K562 (cell line): ENCODE data around the gene LSM4. TPM values are rescaled to one million over a fixed set of nuclear protein-coding genes. Genes with fewer than 3 reads are reported as not detected.
A peak's percentile ranks its signal among the peaks of the same experiment; 100 is the strongest.

Experiments
- ARNT ChIP-seq, 2 experiments: fragments of 450-650 bp; IDR thresholded peaks; 2 replicates each; pipeline ENCODE4 v1.6.1; 2016; ENCODE audit warnings: mild to moderate bottlenecking in 1 of 2
- BRD9 ChIP-seq: fragments of 450-650 bp; IDR thresholded peaks from 2 replicates; pipeline ENCODE4 v1.6.1; 2018; ENCODE audit warnings: low read depth; ENCODE audit not compliant: partially characterized antibody
- CCNT2 ChIP-seq: IDR thresholded peaks from 2 replicates; pipeline ENCODE4 v1.6.1; 2011; ENCODE audit warnings: borderline replicate concordance, low read depth, mild to moderate bottlenecking, moderate library complexity, mixed read lengths, low read length; ENCODE audit not compliant: insufficient read length; ENCODE audit errors: extremely low read depth
- DACH1 ChIP-seq: fragments of 450-650 bp; IDR thresholded peaks from 2 replicates; pipeline ENCODE4 v1.6.1; 2018; ENCODE audit not compliant: partially characterized antibody
- EGR1 ChIP-seq: fragments of 450-650 bp; conservative IDR thresholded peaks from 2 replicates; pipeline ENCODE4 v1.6.1; 2017; ENCODE audit warnings: mild to moderate bottlenecking
- ESRRB ChIP-seq: fragments of 250-450 bp; sonication (Bioruptor Pico); IDR thresholded peaks from 2 replicates; pipeline ENCODE4 v1.5.0; 2020; ENCODE audit warnings: mild to moderate bottlenecking, moderate library complexity, borderline replicate concordance
- ETS1 ChIP-seq: conservative IDR thresholded peaks from 2 replicates; pipeline ENCODE4 v1.6.1; 2011; ENCODE audit warnings: low read depth, mild to moderate bottlenecking, low read length; ENCODE audit not compliant: control insufficient read depth
- ETS2 ChIP-seq: IDR thresholded peaks from 2 replicates; pipeline ENCODE4 v1.6.1; 2016; ENCODE audit warnings: borderline replicate concordance, missing genetic modification characterization, mild to moderate bottlenecking, moderate library complexity, missing compliant biosample characterization; ENCODE audit not compliant: poor library complexity, severe bottlenecking
- FOXJ2 ChIP-seq: fragments of 200-800 bp; sonication (Bioruptor generic); IDR thresholded peaks from 2 replicates; pipeline ENCODE4 v1.6.1; 2016; ENCODE audit warnings: missing genetic modification characterization, missing compliant biosample characterization
- FOXP1 ChIP-seq: sonication (generic); formaldehyde crosslinking; IDR thresholded peaks from 2 replicates; pipeline ENCODE4 v1.8.0; 2022; ENCODE audit warnings: mild to moderate bottlenecking, missing genetic modification reagents
- FUS ChIP-seq: fragments of 200-400 bp; formaldehyde crosslinking; optimal IDR thresholded peaks from 2 replicates; pipeline ENCODE3; 2017; ENCODE audit warnings: low read depth, low read length
- GTF2A2 ChIP-seq: IDR thresholded peaks from 2 replicates; pipeline ENCODE4 v1.6.1; 2016; ENCODE audit warnings: mild to moderate bottlenecking, missing genetic modification characterization, missing compliant biosample characterization
- HDAC1 ChIP-seq, 2 experiments: fragments of 450-650 bp; IDR thresholded peaks; 2 replicates each; pipeline ENCODE4 v1.6.1; 2016 to 2017; ENCODE audit warnings: inconsistent platforms in 1 of 2, mild to moderate bottlenecking in 1 of 2, moderate library complexity in 1 of 2
- KDM1A ChIP-seq, 2 experiments: fragments of 450-650 bp; IDR thresholded peaks; 2 replicates each; pipeline ENCODE4 v1.6.1; 2016; ENCODE audit warnings: mild to moderate bottlenecking in 2 of 2
- LARP7 ChIP-seq: fragments of 450-650 bp; IDR thresholded peaks from 2 replicates; pipeline ENCODE4 v1.6.1; 2016
- MCM3 ChIP-seq: fragments of 450-650 bp; IDR thresholded peaks from 2 replicates; pipeline ENCODE4 v1.6.1; 2016
- NCOR1 ChIP-seq: fragments of 450-650 bp; IDR thresholded peaks from 2 replicates; pipeline ENCODE4 v1.6.1; 2016; ENCODE audit warnings: mild to moderate bottlenecking, moderate library complexity
- TAF9B ChIP-seq: fragments of 450-650 bp; IDR thresholded peaks from 2 replicates; pipeline ENCODE4 v1.6.1; 2018; ENCODE audit warnings: mild to moderate bottlenecking; ENCODE audit not compliant: partially characterized antibody
- TEAD4 ChIP-seq, 2 experiments: sonication (generic) in 1 of 2; formaldehyde crosslinking in 1 of 2; IDR thresholded peaks; 2 replicates each; pipeline versions ENCODE4 v1.6.1 to v1.8.0; 2012 to 2022; ENCODE audit warnings: borderline replicate concordance in 1 of 2, inconsistent platforms in 1 of 2, low read length in 1 of 2, mild to moderate bottlenecking in 1 of 2, missing genetic modification reagents in 1 of 2
- TRIM25 ChIP-seq: fragments of 450-650 bp; IDR thresholded peaks from 2 replicates; pipeline ENCODE4 v1.7.0; 2016; ENCODE audit warnings: borderline replicate concordance
- ZNF3 ChIP-seq: fragments of 250-450 bp; sonication (Bioruptor Pico); IDR thresholded peaks from 2 replicates; pipeline ENCODE4 v1.5.0; 2021; ENCODE audit warnings: mild to moderate bottlenecking, moderate library complexity
- ZNF75A ChIP-seq: fragments of 450-650 bp; formaldehyde crosslinking; IDR thresholded peaks from 2 replicates; pipeline ENCODE4 v1.4.0; 2020; ENCODE audit warnings: mild to moderate bottlenecking
- polyA plus RNA-seq, 8 experiments: library from polyadenylated mRNA; depleted of rRNA in 4 of 8; stranded (reverse) in 5 of 8; unstranded in 3 of 8; fragments of >200 nt; fragmentation: Nextera tagmentation in 2 of 8; fragmentation: Illumina TruSeq in 1 of 8; extraction: Ambion mirVana in 2 of 8; extraction: Trizol in 1 of 8; gene quantifications; 2 replicates each; pipeline versions ENCODE4 v1.2.1 to v1.2.3, GENCODE V29; 2011 to 2014; ENCODE audit warnings: inconsistent platforms in 1 of 8, missing spikeins in 1 of 8
- total RNA-seq, 7 experiments: library from RNA; depleted of rRNA in 6 of 7; stranded (reverse); fragments of >200 nt in 6 of 7; fragmentation: Illumina TruSeq in 2 of 7; extraction: Trizol in 2 of 7; gene quantifications; 2 replicates each; pipeline versions ENCODE4 v1.2.1 to v1.2.3, GENCODE V29; 2011 to 2021; ENCODE audit warnings: low replicate concordance in 1 of 7
- TF ChIP-seq, protein P1 (sequence below): IDR thresholded peaks from 2 replicates; pipeline ENCODE4 v1.6.1; 2014; ENCODE audit warnings: antibody characterized with exemption
- TF ChIP-seq, protein P2 (sequence below): fragments of 250-450 bp; sonication (Bioruptor Pico); IDR thresholded peaks from 2 replicates; pipeline ENCODE4 v1.4.0; 2020

LSM4 gene
- total and polyA plus RNA-seq, 9 of the 15 experiments (the other 6 are each of a cell fraction or from before 2014, with no cell fraction given) = 11.9 to 763 (median 202) TPM

DNA sequence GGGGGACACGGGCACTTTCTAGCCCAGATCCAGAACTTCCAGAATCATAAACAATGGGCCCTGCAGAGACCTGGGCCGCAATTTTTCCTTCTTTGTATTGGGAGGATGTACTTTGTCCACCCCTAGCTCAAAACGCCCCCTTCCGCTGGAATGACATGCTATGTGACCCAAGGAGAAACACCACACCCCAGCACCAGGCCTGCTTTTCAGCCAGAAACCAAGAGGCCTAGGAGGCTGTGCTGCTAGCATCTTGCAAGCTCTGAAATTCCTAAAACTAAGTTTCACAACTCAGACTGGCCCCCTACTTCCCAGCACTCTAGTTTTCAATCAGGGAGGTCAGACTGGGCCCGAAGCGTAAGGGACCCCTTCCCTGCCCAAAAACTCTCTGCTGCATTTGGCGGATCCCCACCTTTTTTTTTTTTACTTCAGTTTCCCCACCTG is 538 bp downstream of the LSM4 start (continued):
- TF ChIP-seq TRIM25 (0 out of 2 replicates have a peak, but pooled peaks have one; percentile 56), GTF2A2 (tag) (no peak), ZNF75A (CRISPR knock-in tag) (0 out of 2 replicates have a peak, but pooled peaks have one; percentile 7), ETS1 (0 out of 2 replicates have a peak, but pooled peaks have one; percentile 26), FUS (no peak), DACH1 (no peak), ETS2 (tag) (no peak), ESRRB (CRISPR knock-in tag) (no peak), FOXP1 (CRISPR knock-in tag) (0 out of 2 replicates have a peak, but pooled peaks have one; percentile 29), KDM1A (IDR thresholded peaks at IDR 0.05) (peak in 1 of 2 experiments; percentile 28; a peak in 2 of 4 replicates), LARP7 (no peak), BRD9 (peak; percentile 81), TAF9B (peak; percentile 23), ARNT (IDR thresholded peaks at IDR 0.05) (0 out of 4 replicates have a peak, but pooled peaks of 1 of the 2 experiments have one; percentile 38), HDAC1 (IDR thresholded peaks at IDR 0.05) (0 out of 4 replicates have a peak, but pooled peaks of 1 of the 2 experiments have one; percentile 6), EGR1 (no peak), CCNT2 (no peak), MCM3 (no peak), ZNF3 (CRISPR knock-in tag) (no peak), TEAD4 (IDR thresholded peaks at IDR 0.05; ENCODE audit: low read length) (0 out of 2 replicates have a peak, but pooled peaks have one; percentile 18), TEAD4 (CRISPR knock-in tag; IDR thresholded peaks at IDR 0.05; ENCODE audit: borderline replicate concordance) (no peak), FOXJ2 (tag) (peak; percentile 32; the same call in 1 of the 2 replicates), NCOR1 (peak; percentile 21; the same call in 1 of the 2 replicates)
- TF ChIP-seq, protein P1, sequence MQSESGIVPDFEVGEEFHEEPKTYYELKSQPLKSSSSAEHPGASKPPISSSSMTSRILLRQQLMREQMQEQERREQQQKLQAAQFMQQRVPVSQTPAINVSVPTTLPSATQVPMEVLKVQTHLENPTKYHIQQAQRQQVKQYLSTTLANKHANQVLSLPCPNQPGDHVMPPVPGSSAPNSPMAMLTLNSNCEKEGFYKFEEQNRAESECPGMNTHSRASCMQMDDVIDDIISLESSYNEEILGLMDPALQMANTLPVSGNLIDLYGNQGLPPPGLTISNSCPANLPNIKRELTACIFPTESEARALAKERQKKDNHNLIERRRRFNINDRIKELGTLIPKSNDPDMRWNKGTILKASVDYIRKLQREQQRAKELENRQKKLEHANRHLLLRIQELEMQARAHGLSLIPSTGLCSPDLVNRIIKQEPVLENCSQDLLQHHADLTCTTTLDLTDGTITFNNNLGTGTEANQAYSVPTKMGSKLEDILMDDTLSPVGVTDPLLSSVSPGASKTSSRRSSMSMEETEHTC = no peak
- TF ChIP-seq, protein P2, sequence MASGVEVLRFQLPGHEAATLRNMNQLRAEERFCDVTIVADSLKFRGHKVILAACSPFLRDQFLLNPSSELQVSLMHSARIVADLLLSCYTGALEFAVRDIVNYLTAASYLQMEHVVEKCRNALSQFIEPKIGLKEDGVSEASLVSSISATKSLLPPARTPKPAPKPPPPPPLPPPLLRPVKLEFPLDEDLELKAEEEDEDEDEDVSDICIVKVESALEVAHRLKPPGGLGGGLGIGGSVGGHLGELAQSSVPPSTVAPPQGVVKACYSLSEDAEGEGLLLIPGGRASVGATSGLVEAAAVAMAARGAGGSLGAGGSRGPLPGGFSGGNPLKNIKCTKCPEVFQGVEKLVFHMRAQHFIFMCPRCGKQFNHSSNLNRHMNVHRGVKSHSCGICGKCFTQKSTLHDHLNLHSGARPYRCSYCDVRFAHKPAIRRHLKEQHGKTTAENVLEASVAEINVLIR (CRISPR knock-in tag) = no peak
